Muscle of leg (tissue), 11 donors: ENCODE measurements around the gene PRAC1. TPM values are rescaled to one million over a fixed set of nuclear protein-coding genes. Genes with fewer than 3 reads are reported as not detected.

Experiments
- DNase-seq: peaks from one replicate; pipeline ENCODE4 v3.0.0; 2013
- H3K27ac ChIP-seq: one replicate; pipeline ENCODE4 v1.5.1; 2013; ENCODE audit warnings: mild to moderate bottlenecking, low read length, control low read depth
- H3K27me3 ChIP-seq: one replicate; pipeline ENCODE4 v1.6.1; 2013; ENCODE audit warnings: low read length; ENCODE audit not compliant: control insufficient read depth, insufficient read depth
- H3K36me3 ChIP-seq: one replicate; pipeline ENCODE4 v1.6.1; 2013; ENCODE audit warnings: low read length; ENCODE audit not compliant: control insufficient read depth, insufficient read depth
- H3K4me1 ChIP-seq: one replicate; pipeline ENCODE4 v1.6.1; 2013; ENCODE audit warnings: low read length; ENCODE audit not compliant: control insufficient read depth, insufficient read depth
- H3K4me3 ChIP-seq: one replicate; pipeline ENCODE4 v1.5.1; 2013; ENCODE audit warnings: low read length, control low read depth
- H3K9me3 ChIP-seq: replicated peaks from 2 replicates; pipeline ENCODE4 v1.6.1; 2013; ENCODE audit warnings: low read depth, low read length; ENCODE audit not compliant: control insufficient read depth
- WGBS: methylation state at CpG from one replicate; pipeline ENCODE4 v1.1.5; 2013; ENCODE audit warnings: missing lambda C conversion rate; ENCODE audit not compliant: insufficient coverage; 5-methylcytosine and 5-hydroxymethylcytosine counted together
- polyA plus RNA-seq, 8 donors: library from polyadenylated mRNA; unstranded; fragments of 120-200 nt; gene quantifications; one replicate each; pipeline versions ENCODE4 v1.2.1 to v1.2.3, GENCODE V29; 2013; ENCODE audit warnings: inconsistent platforms in 1 of 8, low replicate concordance in 1 of 8; ENCODE audit not compliant: insufficient read length in 8 of 8, insufficient read depth in 1 of 8
- total RNA-seq: library from RNA; stranded (reverse); fragments of 120-200 nt; gene quantifications from one replicate; pipeline ENCODE4 v1.2.4, GENCODE V29; 2013

Gene PRAC1
- total and polyA plus RNA-seq, 9 donors: not detected

DNA sequence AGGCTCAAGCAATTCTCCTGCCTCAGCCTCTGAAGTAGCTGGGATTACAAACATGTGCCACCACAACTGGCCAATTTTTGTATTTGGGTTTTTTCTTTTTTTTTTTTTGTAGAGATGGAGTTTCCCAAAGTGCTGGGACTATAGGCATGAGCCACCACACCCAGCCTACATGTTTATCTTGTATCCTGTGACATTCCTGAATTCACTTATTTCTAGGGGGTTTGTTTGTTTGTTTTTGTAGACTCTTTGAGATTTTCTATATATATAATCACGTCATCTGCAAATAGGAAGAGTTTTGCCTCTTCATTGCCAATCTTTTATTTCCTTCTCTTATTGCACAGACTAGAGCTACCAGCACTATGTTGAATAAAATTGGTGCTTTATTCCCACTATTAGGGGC is 29.1 kb downstream of the PRAC1 start:
- Histone ChIP-seq H3K4me3 (no peak overlapping the region), H3K4me1 (no peaks in the 10 kb centered on the region), H3K36me3 (no peaks in the 10 kb centered on the region), H3K27ac (no peak overlapping the region), H3K9me3 (no peaks in the 10 kb centered on the region), H3K27me3 (peaks cover 15% of the 10 kb centered on the region)
- no CpG with 5 or more reads among the region's 1 CpG for WGBS
- DNase-seq: no peak

DNA sequence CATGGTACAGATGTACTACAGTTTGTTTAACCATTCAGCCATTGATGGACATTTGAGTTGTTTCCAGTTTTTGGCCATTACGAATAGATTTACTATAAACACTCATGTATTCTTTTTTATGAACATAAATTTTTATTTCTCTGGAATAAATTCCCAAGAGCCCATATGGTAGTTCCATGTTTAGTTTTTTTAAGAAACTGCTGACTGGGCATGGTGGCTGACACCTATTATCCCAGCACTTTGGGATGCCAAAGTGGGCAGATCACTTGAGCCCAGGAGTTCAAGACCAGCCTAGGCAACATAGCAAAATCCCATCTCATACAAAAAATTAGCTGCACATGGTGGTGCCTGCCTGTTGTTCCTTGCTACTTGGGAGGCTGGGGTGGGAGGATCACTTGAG is 30.3 kb downstream of the PRAC1 start:
- no CpG with 5 or more reads among the region's 1 CpG for WGBS
- no peak overlapping the region for H3K4me3 ChIP-seq
- DNase-seq: no peak
- no peak overlapping the region for H3K27ac ChIP-seq
- H3K4me1 ChIP-seq: no peaks in the 10 kb centered on the region
- no peaks in the 10 kb centered on the region for H3K9me3 ChIP-seq
- no peaks in the 10 kb centered on the region for H3K36me3 ChIP-seq
- H3K27me3 ChIP-seq: peaks cover 19% of the 10 kb centered on the region

DNA sequence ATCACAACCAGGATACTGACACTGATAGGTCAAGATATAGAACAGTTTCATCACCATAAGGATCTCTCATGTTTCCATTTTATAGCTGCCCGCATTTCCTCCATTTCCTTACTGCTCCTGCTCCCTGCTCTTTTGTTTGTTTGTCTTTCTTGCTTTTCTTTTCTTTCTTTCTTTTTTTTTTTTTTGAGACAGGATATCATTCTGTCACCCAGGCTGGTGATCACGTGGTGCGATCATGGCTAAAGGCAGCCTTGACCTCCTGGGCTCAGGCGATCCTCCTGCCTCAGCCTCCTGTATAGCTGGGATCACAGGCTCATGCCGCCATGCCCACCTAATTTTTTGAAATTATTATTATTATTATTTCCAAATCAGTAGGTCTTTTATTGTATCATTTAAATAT is 31.7 kb downstream of the PRAC1 start:
- Histone ChIP-seq H3K9me3 (no peaks in the 10 kb centered on the region), H3K27ac (no peak overlapping the region), H3K4me1 (no peaks in the 10 kb centered on the region), H3K36me3 (no peaks in the 10 kb centered on the region), H3K4me3 (no peak overlapping the region), H3K27me3 (peaks cover 11% of the 10 kb centered on the region)
- WGBS: no CpG with 5 or more reads among the region's 5 CpGs
- DNase-seq: no peak

DNA sequence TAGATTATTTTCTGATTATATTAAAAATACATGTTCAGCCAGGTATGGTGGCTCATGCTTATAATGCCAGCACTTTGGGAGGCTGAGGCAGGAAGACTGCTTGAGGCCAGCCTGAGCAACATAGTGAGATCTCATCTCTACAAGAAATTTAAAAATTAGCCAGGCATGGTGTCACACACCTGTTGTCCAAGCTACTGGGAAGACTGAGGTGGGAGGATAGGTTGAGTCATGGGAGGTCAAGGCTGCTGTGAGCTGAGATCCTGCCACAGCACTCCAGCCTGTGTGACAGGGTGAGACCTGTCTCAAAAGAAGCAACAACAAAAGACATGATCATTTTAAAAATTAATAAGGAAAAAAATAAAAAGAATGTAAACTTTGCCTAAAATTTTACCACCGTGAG is 40.7 kb downstream of the PRAC1 start:
- no CpG with 5 or more reads among the region's 1 CpG for whole genome bisulfite sequencing
- no peak for DNase-seq
- Histone ChIP-seq H3K36me3 (no peaks in the 10 kb centered on the region), H3K27ac (no peak overlapping the region), H3K9me3 (no peaks in the 10 kb centered on the region), H3K27me3 (peaks cover 39% of the 10 kb centered on the region), H3K4me1 (peaks cover 6% of the 10 kb centered on the region), H3K4me3 (no peak overlapping the region)

DNA sequence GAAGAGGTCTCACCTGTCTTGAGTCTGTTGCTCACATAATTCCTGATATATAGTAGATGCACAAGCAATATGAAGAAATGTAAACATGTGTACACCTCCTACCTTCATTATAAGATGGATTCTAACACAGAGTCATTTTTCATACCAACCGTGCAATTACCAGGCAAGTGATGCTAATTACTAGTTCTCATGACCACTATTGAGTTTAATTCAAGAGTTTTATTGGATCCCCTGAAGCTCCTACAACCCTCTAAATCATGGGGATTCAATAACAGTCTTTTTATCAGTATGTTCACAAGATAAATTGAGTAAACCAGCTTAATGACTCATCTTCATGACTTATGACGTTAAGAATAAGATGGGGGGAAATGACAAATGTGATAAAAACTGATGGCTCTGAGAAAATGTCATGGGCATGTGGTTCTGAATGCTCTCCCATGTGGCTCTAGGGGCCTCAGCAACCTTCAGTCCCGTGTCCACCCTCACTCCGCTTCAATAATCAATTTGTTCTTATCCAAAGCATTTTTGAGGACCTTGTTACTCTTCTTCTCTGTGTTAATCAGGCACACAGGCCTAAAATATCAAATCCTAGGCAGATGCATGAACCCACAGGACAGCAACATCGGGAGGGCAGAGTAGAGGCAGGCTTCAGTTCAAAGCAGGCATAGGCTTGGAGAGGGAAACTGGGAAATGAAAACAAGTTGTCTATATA is 42.8 kb downstream of the PRAC1 start:
- no peak for DNase-seq
- Histone ChIP-seq H3K4me1 (peaks cover 6% of the 10 kb centered on the region), H3K9me3 (no peaks in the 10 kb centered on the region), H3K27ac (no peak overlapping the region), H3K36me3 (no peaks in the 10 kb centered on the region), H3K4me3 (no peak overlapping the region), H3K27me3 (peaks cover 42% of the 10 kb centered on the region)
- 83% methylated on average over 2 of the region's 5 CpGs for WGBS

DNA sequence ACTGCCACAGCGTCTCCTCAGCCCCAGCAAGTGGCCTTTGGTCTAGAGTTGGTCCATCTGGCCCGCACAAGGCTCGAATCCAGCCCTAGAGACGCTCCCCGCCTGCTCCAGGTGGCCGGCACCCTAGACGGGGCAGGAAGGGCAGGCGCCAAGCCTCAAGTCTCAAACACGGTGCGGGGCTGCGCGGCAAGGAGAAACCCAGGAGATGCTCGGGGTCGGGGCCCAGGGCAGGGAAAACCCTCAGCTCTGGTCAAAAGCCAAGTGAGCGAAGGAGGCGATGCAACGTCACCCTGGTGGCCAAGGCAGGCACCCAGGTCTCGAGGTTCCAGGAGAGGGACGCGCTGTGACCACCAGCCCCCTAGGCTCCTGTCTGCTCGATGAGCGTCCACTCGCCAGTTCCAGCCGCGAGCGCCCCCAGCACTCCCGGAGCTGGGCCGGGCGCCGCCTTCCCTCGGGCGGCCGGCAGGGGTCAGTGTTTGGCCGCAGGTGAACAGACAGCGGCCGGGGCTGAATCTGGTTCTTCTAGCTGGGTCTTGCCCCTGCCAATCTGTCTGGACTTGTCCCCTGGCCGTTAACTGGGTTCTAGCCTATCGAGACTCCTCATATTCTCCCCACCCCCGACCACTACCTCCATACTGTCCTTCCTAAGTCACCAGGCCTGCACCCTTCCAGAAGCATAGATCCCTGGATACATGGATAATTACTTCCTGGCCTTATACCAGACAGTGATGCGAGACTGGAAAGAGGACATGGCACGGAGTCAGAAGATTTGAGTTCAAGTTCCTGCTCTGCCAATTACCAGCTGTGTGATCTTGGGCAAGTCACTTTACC is 44.0 kb downstream of the PRAC1 start:
- 2% methylated on average over 39 of the region's 41 CpGs for WGBS
- Histone ChIP-seq H3K4me3 (no peak overlapping the region), H3K9me3 (no peaks in the 10 kb centered on the region), H3K36me3 (no peaks in the 10 kb centered on the region), H3K27me3 (peaks cover 44% of the 10 kb centered on the region), H3K27ac (no peak overlapping the region), H3K4me1 (peaks cover 6% of the 10 kb centered on the region)
- peak; percentile 50 for DNase-seq

DNA sequence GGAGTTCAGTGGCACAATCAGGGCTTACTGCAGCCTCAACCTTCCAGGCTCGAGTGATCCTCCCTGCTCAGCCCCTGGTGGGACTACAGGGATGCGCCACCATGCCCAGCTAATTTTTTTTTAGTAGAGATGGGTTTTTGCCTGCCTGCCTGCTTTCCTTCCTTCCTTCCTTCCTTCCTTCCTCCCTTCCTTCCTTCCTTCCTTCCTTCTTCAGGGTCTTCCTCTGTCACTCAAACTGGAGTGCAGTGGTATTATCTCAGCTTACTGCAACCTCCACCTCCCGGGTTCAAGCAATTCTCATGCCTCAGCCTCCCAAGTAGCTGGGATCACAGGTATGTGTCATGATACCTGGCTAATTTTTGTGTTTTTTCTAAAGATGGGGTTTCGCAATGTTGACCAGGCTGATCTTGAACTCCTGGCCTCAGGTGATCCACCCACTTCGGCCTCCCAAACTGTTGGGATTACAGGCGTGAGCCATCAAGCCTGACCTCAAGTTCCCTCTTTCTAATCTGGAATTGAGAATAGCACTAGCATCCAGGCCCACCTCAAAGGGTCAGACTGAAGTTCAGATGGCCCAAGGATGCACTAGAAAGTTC is 45.3 kb downstream of the PRAC1 start:
- no peak for DNase-seq
- Histone ChIP-seq H3K27me3 (peaks cover 41% of the 10 kb centered on the region), H3K9me3 (no peaks in the 10 kb centered on the region), H3K4me3 (no peak overlapping the region), H3K4me1 (peaks cover 7% of the 10 kb centered on the region), H3K27ac (no peak overlapping the region), H3K36me3 (no peaks in the 10 kb centered on the region)
- 94% methylated on average over 2 of the region's 6 CpGs for WGBS

DNA sequence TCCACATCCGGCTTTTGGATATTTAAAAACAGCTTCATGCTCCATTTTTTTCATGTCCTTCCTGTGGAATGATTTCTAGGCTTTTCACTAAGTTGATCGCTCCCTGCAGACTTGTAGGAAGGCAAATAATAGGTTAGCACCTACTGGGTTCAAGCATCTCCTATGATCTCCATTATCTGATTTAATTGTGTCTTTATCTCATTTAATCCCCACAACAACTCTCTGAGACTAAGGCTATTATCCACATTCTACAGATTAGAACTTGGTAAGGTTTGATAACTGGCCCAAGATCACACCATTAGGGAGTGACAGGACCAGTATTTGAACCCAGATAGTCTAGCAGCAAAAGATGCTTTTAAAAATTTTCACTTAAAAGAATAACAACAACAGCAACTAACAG is 50.0 kb downstream of the PRAC1 start:
- H3K9me3 ChIP-seq: no peaks in the 10 kb centered on the region
- H3K27me3 ChIP-seq: peaks cover 16% of the 10 kb centered on the region
- 40% methylated on average over 1 of the region's 2 CpGs for WGBS

More for the DNA sequence above, 50.0 kb downstream of the PRAC1 start:
- no peak for DNase-seq
- H3K36me3 ChIP-seq: no peaks in the 10 kb centered on the region
- H3K4me1 ChIP-seq: peaks cover 4% of the 10 kb centered on the region
- H3K27ac ChIP-seq: no peak overlapping the region
- no peak overlapping the region for H3K4me3 ChIP-seq
